NCI-H69 (cell line): Measurements from ENCODE around the gene CD6.

ENCODE experiments used
- DNase-seq: peaks from one replicate; lab custom pipeline; 2025; lab: John Stamatoyannopoulos, UW

Gene CD6

DNA sequence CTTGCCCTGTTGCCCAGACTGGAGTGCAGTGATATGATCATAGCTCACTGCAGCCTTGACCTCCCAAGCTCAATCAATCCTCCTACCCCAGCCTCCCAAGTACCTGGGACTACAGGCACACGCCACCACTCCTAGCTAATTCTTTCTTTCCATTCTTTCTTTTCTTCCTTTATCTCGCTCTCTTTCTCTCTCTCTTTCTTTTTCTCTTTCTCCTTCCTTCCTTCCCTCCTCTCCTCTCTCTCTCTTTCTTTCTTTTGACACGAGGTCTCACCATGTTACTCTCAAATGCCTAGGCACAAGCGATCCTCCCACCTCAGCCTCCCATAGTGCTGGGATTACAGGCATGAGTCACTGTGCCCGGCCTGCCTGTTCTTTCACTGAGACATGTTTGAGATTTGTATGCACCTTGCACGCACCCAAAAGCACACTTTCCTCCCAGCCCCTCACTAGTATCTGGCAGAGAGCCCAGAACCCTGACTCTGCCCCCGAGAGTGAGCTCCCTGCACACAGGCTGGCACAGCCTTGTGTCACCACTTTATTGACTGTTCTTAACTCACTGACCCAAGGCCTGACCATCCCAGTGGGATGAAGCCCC, 56.8 kb downstream of the CD6 start:
- DNase-seq, result peak; percentile 92

DNA sequence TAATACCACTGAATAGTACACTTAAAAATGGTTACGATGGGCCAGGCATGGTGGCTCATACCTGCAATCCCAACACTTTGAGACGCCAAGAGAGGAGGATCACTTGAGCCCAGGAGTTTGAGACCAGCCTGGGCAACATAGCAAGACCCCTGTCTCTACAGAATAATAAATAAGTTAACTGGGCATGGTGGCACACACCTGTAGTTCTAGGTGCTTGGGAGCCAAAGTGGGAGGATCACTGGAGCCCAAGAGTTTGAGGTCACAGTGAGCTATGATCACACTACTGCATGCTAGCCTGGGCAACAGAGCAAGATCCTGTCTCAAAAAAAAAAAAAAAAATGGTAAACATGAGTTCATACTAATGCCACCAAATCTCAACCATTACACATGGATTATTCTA, 61.3 kb downstream of the CD6 start:
- no peak for DNase-seq

DNA sequence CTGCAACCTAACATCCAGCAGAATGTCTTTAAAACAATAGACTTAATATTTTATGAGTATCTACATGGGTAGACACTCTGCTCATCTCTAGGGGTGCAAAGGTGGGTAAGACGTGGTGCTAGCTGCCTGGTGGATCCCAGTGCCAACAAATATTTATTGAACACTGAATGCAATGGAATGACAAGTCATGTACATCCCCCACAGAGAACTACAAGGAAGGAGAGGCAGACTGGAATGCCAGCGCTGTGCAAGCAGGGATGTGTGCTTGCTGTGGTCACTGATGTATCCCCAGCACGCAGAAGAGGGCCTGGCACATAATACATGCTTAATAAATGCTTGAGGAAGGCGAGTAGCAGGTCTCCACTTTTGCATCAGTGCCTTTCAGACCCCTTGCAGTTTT, 61.9 kb downstream of the CD6 start:
- no peak for DNase-seq

DNA sequence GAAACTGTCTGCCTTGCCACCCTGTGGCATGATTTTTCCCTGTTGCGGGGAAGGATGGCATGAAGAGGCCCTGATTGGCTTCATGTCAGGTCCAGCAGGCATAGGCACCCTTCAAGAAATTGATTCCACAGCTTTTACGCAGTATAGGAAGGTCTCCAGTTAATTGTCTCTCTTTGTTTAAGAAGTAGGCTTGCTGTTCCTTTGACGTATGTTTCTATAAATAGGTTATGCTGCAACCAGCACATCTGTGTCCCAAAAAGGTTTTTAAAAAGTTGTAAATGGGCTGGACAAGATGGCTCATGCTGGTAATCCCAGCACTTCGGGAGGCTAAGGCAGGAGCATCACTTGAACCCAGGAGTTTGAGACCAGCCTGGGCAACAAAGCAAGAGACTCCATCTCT, 62.6 kb downstream of the CD6 start:
- peak; percentile 18 for DNase-seq

DNA sequence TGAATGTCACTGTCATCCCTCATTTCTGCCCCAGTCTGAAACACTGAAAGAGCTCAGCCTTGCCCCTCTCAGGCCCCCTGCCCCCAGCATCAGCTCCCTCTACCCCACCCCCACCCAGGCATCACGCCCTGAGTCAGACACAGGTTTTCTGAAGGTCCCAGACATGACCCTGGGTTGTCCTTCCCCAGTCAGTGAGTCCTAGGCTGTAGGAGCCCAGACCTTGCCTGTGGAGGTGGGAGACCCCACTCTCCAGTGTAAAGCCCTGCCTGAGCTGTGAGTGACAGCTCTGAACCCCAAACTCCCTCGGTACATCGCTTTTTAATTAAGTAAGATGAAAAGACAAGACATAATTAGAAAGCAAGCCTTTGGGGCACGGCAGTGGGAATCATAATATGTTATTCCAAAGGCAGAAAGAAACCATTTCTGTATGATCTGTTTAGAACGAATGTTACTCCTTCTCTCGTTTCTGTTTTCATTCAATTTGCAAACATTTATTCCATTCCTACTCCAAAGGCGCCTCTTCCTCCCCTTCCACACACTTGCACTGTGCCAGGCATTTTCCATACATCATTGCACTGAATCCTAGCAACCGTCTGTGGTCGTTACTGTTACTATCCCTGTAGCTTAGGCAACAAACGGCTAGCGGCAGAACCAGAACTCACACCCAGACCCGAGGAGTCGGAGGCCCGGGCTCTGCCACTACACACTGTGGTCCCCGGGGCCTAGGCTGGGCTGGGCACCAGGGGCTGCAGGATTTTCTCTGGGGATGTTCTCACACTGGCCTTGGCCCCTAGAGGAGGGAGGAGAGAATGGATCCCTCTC, 63.4 kb downstream of the CD6 start:
- no peak for DNase-seq

DNA sequence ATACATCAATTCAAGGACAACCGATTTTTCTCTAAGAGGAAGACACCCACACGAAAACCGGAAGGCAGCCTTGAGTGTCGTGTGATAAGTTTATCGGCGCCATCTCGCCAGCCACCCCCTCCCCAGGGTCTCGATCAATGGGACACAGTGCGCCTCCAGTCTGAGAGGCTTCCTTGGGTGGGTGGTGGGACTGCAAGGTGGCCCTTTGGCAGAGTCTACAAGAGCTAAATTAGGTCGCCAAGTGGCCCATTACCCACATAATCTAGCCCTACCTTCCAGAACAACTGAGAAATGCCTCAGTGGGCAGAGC, 64.0 kb downstream of the CD6 start:
- DNase-seq, result no peak

DNA sequence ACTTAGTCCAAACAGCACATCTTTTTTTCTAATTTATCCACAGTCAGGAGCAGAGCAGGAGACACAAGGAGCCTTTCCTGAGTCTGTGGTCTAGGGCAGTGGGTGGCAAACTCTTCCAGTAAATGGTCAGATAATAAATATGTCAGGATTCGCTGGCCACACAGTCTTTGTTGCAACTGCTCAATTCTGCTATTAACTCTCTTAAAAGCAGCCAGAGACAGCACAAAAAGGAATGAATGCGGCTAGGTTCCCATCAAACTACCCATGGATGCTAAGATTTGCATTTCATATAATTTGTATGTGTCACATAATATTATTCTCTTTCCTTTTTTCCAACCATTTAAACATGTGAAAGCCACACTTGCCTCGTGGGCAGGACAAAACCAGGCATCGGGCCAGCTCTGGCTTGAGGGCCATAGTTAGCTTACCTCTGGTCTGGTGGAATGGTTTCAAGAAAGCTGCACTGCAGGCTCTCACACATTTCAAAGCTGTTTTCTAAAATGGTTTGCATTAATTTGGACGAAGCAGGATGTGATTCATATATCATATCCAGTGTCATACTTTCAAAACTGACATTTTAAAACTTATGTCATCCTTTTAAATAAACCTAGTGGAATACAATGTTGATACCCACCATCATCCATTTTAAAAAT, 66.1 kb downstream of the CD6 start:
- peak; percentile 16 for DNase-seq

DNA sequence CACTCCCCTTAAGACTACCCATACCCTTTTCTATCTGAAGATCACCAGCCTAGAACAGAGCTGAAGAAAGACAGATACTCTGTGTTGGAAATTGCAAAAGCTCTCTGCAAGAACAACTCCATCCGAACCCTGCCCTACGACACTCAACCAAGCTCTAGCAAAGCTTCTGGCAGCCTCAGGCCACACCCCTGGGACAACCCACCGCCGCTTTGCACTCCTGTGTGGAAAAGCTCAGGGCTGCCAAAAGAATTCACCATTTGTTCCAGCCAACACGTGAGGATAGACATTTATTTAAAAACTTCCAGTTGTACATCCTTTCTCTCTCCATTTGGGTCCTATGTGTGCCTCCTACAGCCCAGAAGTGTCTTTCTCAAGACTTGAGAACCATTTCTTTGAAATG, 68.4 kb downstream of the CD6 start:
- no peak for DNase-seq

DNA sequence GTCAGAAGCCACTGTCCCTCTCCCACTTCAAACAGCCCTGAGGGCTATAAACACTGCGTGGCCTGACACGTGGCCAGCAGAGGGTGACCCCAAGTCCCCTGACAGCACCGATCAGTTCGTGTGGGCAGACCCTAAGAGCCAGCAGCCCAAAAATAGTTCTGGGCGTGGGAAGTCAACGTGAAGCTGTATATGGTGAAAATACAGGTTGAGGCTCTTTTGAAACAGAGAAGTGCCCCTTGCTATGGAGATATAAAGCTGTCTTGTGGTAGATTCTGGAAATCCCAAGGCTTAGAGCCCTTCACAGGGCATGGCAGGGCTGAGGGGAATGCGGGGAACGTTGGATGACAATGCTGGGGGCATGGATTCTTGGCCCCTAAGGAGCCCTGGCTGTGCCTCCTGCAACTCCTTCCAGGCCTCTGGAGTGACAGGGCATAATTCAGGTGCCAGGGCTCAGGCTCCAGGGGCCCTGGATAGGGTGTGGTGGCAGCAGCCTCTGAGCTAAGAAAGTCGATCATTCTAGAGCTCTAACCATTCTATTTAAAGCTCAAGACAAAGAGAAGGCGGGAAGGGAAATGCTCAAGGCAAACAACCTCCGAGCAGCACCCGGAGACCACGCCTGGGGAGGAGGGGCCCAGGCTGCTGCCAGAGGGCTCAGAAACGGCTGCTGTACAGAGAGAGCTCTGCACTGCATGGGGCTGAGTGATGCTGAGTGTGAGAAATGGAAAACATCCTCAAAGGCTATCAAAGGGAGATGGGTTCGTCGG, 70.5 kb downstream of the CD6 start:
- peak; percentile 98 for DNase-seq

DNA sequence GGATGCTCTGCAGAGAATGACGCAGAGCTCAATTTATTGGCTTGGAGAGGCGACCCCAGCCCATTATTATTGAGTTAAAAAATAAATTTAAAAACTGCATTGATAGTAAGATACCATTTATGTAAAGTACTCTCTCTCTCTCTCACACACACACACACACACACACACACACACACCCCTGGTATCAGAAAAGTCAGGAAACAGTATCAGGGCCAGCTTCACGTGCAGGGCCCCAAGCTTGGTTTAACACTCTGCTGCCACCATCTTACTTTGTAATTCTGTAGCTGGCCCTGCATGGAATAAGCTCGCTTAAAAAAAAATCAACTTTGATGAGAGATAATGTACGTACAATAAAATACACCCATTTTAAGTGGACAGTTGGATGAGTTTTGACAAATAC, 71.1 kb downstream of the CD6 start:
- peak; percentile 59 for DNase-seq

DNA sequence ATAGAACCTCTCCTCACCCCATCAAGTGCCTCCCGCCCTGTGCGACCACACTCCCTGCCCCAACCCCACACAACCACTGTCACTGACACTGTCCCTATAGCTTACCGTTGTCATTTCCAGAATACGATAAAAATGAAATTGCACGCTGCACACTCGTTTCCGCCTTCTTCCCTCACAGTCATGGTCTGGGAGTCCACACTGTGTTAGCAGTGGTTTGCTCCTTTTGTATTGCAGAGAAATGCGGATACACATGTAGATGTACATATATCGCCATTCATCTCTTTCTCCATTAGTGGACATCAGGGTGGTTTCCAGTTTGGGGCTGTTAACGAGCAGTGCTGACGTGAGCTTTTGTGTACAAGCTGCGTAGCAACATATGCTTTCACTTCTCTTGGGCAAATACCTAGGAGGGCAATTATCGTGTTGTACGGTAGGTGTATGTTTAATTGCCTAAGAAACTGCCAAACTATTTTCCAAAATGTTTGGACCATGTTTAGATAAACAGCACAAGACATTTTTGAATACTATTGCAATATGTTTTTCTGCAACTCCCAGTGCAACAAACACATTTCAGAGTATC, 71.6 kb downstream of the CD6 start:
- DNase-seq, result peak; percentile 83

DNA sequence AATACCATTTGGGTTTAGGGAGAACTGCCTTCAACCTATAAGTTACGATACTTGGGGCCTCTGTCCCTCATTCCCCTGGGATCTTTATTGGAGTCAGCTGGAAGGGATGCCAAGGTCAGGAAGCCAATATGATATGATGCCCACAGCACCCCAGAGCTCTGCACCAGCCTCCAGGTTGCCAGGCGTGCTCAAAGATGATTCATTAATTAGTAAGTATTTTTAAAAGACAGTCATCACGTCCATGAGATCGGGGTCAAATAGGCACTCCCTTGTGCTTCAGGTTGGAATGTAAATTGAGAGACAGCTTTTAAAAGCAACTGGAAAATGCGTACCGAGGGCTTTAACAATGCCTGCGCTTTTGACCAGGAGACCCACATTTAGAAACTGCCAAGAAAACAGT, 73.8 kb downstream of the CD6 start:
- DNase-seq, result no peak

DNA sequence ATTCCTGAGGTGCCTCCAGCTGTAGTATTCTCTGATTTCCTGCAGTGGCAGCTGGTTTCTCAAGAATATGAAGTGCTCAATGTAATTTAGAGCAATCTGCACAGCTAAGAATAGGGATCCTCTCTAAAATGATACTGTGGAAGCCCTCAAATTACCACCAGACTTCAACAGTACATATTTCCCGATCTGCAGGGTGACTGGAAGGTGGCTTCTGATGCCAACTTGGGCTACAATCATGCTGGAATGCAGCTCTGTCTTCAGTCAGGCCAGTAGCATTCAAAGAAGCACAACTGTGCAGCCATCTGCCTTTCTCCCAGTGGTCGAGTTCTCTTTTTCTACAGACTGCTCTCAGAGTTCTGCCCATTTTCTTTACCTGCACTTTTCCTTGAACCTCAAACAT, 75.4 kb downstream of the CD6 start:
- DNase-seq, result no peak

DNA sequence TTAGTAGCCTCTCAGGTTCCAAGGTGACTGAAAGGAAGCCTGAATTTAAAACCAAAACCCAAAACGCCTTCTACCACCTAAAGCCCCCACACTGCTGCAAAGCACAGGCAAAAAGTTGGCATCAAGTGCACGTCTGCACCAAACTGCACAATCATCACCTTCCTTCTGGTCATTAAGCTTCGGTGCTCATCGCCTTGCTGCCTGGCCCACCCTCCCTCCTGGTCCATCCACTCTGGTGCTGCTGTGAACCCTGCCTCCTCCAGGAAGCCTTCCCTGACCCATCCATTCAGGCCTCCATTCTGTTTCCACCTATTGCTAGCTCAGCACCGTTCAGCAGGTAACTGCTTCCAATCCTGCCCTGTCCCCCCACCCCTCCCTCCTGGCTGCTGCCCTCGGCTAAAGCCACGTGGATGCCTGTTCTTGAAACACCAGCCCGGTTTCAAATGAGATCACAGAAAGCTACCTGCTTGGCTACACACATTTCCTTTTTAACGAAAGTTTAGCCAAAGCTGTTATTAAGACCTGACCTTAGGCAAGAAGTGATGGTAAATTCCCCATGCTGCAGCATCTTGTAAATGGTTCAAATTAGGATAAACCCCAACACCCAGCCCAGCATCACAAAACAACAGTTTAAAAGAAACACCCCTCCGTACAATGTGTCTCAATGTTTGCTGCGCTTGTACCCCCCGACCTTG, 77.0 kb downstream of the CD6 start:
- no peak for DNase-seq

DNA sequence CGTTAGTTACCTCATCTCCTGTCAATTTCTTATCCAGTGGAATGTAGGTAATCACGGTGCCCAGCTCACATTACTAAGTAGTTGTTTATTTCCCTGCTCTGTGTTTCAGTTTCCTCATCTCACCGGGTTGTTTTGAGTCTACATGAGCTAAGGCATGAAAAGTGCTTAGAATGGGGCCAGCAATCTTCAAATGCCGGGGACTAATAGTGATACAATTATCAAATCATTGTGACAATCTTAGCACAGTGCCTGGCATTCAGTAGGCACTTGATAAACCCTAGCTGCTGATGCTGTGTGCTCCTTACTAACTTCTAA, 77.5 kb downstream of the CD6 start:
- DNase-seq, result no peak

DNA sequence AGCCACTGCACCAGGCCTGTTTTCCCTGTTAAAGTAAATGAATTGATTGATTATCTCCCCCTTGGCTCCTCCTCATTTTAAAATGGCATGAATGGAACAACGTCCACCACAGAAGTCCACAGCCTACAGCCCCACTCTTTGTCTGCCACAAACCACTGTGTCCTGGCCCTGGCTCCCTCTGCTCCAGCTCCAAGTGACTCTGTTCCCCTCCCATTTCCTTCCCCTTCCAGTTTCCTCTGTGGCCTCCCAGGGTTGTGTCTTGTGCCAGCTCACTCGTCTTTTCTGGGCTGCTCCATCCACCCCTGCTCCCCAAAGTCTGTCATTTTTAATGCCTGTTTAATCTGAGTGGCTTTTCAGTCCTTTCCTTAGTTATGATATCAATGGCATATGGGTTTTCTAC, 78.4 kb downstream of the CD6 start:
- DNase-seq, result no peak

DNA sequence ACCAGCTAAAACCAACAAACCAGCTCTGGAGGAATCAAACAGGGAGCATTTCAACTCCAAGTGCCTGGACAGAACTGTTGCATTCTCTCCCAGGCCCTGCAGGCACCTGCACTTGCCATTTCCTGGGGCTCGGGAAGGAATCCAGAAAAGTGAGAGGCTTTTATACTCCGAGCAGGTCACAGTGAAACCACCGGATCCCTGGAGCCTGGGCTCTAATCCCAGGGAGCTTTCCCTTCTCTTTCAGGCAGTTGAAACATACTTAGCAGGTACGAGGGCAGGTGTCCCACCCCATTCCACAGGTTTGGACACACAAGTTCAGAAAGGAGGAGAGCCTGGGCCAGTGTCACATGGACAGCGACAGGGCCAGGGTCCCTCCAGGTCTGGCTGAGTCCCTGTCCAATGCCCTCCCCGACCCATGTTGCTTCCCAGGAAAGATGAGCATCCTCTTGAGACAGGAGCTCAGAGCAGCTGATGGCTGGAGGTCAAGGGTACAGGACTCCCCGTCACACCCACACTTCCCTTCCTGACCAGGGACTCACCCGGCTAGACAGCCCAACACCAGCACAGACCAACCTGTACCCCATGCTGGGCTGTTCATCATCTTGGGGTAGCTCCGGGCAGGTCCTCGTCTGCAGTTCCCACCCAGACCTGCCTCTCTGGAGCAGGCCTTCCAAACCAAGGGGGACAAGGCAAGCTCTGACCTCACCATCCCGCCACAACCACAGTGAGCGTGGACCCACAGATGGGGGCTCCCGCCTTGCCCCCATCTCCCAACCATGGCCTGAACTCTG, 80.9 kb downstream of the CD6 start:
- DNase-seq, result no peak

DNA sequence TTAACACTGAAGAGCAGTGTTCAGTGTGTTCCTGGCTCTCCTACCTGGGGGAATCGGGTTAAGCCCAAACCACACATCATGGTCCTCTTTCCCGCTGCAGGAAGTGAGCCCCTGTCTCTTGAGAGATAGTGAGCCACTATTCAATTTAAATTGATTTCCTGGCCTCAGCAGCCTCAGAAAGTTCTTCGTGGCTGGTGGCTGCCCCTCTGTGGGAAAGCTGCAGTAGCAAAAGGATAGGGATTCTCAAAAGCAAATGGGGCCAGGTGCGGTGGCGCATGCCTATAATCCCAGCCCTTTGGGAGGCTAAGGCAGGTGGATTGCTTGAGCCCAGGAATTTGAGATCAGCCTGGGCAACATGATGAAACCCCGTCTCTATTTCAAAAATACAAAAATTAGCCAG, 81.7 kb downstream of the CD6 start:
- DNase-seq, result no peak

DNA sequence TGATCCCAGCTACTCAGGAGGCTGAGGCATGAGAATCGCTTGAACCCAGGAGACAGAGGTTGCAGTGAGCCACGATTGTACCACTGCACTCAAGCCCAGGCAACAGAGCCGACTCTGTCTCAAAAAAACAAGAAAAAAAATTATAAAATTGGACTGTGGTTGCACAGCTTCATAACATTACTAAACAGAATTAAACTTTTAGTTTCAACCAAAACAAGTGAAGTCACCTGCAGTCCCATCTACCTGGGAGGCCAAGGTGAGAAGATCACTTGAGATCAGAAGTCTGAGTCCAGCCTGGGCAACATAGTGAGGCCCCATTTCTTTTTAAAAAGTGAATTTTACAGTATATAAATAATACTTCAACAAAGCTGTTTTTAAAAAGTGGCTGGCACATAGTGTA, 83.0 kb downstream of the CD6 start:
- DNase-seq, result no peak

DNA sequence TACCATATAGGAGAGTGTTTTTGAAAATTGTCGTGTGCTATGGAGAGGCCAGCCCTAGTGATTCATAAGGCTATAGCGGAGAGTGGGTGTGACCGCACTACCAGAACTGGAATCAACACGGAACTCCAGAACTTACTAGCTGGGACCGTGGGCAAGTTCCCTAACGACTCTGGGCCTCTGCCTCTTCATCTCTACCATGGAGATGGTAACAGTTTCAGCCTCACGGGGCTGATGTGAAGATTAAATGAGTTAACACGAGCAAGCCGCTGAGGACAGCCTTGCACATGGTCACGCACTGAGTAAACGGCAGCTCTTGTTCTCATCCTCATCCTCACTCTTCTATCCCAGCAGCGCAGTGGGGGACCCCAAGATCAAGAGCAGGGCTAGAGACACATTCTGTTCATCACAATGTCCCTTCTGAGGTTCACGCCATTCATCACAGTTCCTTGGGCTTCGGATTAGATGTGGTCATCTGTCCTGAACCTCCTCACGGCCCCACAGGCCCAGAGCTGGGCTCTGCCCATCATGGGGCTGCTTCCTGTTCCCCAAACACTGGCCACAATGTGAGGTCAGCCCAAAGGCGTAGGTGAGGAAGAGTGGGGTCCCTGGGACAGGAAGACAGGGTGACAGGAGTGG, 83.6 kb downstream of the CD6 start:
- no peak for DNase-seq

DNA sequence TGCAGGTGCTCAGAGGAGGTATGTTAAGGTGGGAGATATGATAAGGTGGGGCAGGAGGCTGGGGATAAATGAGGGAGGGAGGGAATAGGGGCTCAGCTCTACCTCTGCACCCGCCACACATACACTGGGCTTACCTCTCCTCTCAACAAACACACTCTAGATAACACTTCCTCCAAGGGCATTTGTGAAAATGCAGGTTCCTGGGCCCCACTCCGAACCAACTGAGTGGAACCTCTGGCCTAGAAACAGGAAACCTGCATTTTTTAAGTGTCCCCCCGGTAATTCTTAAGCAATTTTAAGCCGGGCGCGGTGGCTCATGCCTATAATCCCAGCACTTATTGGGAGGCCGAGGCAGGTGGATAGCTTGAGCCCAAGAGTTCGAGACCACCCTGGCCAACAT, 84.3 kb downstream of the CD6 start:
- DNase-seq, result no peak
